Measurements from ENCODE around the gene SCRT2. TPM values are rescaled to one million over a fixed set of nuclear protein-coding genes. Genes with fewer than 3 reads are reported as not detected.

Gene SCRT2
- polyA plus RNA-seq, 3 donors, result not detected

GRCh38 chr20:676315-676937, 824 bp upstream of the SCRT2 start:
- Histone ChIP-seq H3K4me2 (replicated peaks; ENCODE audit: extremely low read depth, low read length, poor library complexity, severe bottlenecking) (peak overlapping the region; percentile 69), H2AFZ (ENCODE audit: insufficient read depth, low read depth, low read length, poor library complexity, severe bottlenecking) (no peak overlapping the region), H3K27ac (ENCODE audit: low read depth in 1 of 2, low read length in 2 of 2) (no peak overlapping the region), H4K20me1 (ENCODE audit: insufficient read depth, low read length) (peaks cover 21% of the 10 kb centered on the region), H3K9me3 (replicated peaks in 1 of 2; ENCODE audit: control insufficient read depth in 1 of 2, insufficient read depth in 1 of 2, low read length in 2 of 2) (peaks cover 0 to 15% of the 10 kb centered on the region in 2 donors), H3K36me3 (replicated peaks in 1 of 2; ENCODE audit: control insufficient read depth in 1 of 2, insufficient read depth in 2 of 2, low read length in 2 of 2) (no peaks in the 10 kb centered on the region), H3K79me2 (ENCODE audit: insufficient read depth, low read length) (no peaks in the 10 kb centered on the region), H3K4me1 (ENCODE audit: control insufficient read depth in 1 of 2, insufficient read depth in 2 of 2, low read length in 2 of 2) (peaks cover 29 to 31% of the 10 kb centered on the region in 2 donors), H3K9ac (ENCODE audit: insufficient read depth, low read length, poor library complexity, severe bottlenecking) (no peak overlapping the region), H3K27me3 (ENCODE audit: control insufficient read depth in 2 of 2, insufficient read depth in 2 of 2, low read length in 2 of 2) (peaks cover 30 to 50% of the 10 kb centered on the region in 2 donors), H3K4me3 (replicated peaks in 1 of 3; ENCODE audit: low read depth in 2 of 3, low read length in 3 of 3) (peak overlapping the region in 1 of 3 experiments; percentile 53)
- Mint-ChIP-seq H3K9me3 (peaks cover 0 to 20% (median 5%) of the 10 kb centered on the region in 7 donors), H3K4me1 (peaks cover 36% of the 10 kb centered on the region), H3K36me3 (peaks cover 0 to 3% of the 10 kb centered on the region in 2 donors), H3K4me3 (peak overlapping the region; percentile 53 to 89), H3K27ac (peak overlapping the region in 1 of 7 donors; percentile 18), H3K27me3 (ENCODE audit: low read depth in 3 of 3) (peaks cover 50 to 59% (median 55%) of the 10 kb centered on the region in 3 donors)
- peak in 2 of 3 donors; percentile 50 to 55 for DNase-seq
- WGBS (ENCODE audit: insufficient coverage), result 0% methylated on average over 13 of the region's 24 CpGs
- TF ChIP-seq, protein P1, sequence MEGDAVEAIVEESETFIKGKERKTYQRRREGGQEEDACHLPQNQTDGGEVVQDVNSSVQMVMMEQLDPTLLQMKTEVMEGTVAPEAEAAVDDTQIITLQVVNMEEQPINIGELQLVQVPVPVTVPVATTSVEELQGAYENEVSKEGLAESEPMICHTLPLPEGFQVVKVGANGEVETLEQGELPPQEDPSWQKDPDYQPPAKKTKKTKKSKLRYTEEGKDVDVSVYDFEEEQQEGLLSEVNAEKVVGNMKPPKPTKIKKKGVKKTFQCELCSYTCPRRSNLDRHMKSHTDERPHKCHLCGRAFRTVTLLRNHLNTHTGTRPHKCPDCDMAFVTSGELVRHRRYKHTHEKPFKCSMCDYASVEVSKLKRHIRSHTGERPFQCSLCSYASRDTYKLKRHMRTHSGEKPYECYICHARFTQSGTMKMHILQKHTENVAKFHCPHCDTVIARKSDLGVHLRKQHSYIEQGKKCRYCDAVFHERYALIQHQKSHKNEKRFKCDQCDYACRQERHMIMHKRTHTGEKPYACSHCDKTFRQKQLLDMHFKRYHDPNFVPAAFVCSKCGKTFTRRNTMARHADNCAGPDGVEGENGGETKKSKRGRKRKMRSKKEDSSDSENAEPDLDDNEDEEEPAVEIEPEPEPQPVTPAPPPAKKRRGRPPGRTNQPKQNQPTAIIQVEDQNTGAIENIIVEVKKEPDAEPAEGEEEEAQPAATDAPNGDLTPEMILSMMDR (IDR thresholded peaks at IDR 0.05), result no peak
- intact Hi-C loops (cut with micrococcal nuclease), result loop anchor here in 1 of 2 donors (5.0 kb wide), 1 partner anchor 129 kb away; no protein-coding TSS in a partner anchor

- H3K4me1 ChIP-seq (ENCODE audit: control insufficient read depth in 1 of 2, insufficient read depth in 2 of 2, low read length in 2 of 2), result peaks cover 29 to 31% of the 10 kb centered on the region in 2 donors
- H3K9me3 ChIP-seq (replicated peaks in 1 of 2; ENCODE audit: control insufficient read depth in 1 of 2, insufficient read depth in 1 of 2, low read length in 2 of 2), result peaks cover 0 to 15% of the 10 kb centered on the region in 2 donors
- H3K36me3 Mint-ChIP-seq, result peaks cover 0 to 3% of the 10 kb centered on the region in 2 donors
- no peak overlapping the region for H3K9ac ChIP-seq (ENCODE audit: insufficient read depth, low read length, poor library complexity, severe bottlenecking)
- H2AFZ ChIP-seq (ENCODE audit: insufficient read depth, low read depth, low read length, poor library complexity, severe bottlenecking), result no peak overlapping the region
- no peak for DNase-seq
- H3K27ac Mint-ChIP-seq, result no peak overlapping the region
- peaks cover 54 to 69% (median 57%) of the 10 kb centered on the region in 3 donors for H3K27me3 Mint-ChIP-seq (ENCODE audit: low read depth in 3 of 3)
- no peak overlapping the region for H3K27ac ChIP-seq (ENCODE audit: low read depth in 1 of 2, low read length in 2 of 2)
- H3K4me3 ChIP-seq (replicated peaks in 1 of 3; ENCODE audit: low read depth in 2 of 3, low read length in 3 of 3), result no peak overlapping the region
- H3K27me3 ChIP-seq (ENCODE audit: control insufficient read depth in 2 of 2, insufficient read depth in 2 of 2, low read length in 2 of 2), result peaks cover 30 to 52% of the 10 kb centered on the region in 2 donors
- H3K4me3 Mint-ChIP-seq, result peak overlapping the region in 1 of 2 donors; percentile 81
- WGBS (ENCODE audit: insufficient coverage), result 6% methylated on average over 23 of the region's 25 CpGs
- H3K4me1 Mint-ChIP-seq, result peaks cover 37% of the 10 kb centered on the region
- peaks cover 21% of the 10 kb centered on the region for H4K20me1 ChIP-seq (ENCODE audit: insufficient read depth, low read length)
- no peaks in the 10 kb centered on the region for H3K36me3 ChIP-seq (replicated peaks in 1 of 2; ENCODE audit: control insufficient read depth in 1 of 2, insufficient read depth in 2 of 2, low read length in 2 of 2)
- H3K79me2 ChIP-seq (ENCODE audit: insufficient read depth, low read length), result no peaks in the 10 kb centered on the region
- TF ChIP-seq, protein P1 (IDR thresholded peaks at IDR 0.05), result no peak
- intact Hi-C loops (cut with micrococcal nuclease), result loop anchor here in 1 of 2 donors (5.0 kb wide), 1 partner anchor 128 kb away; no protein-coding TSS in a partner anchor
- peak overlapping the region; percentile 69 for H3K4me2 ChIP-seq (replicated peaks; ENCODE audit: extremely low read depth, low read length, poor library complexity, severe bottlenecking)
- H3K9me3 Mint-ChIP-seq, result peaks cover 0 to 20% (median 5%) of the 10 kb centered on the region in 7 donors
These were observed 559 bp downstream of the SCRT2 start for GRCh38 chr20:675033-675452.
